Skeletal muscle satellite cell (primary cell): ENCODE measurements around the gene PNMA8A.

ENCODE experiments used
- H3K27me3 ChIP-seq: 2 replicates; pipeline ENCODE4 v1.7.0; 2013; ENCODE audit warnings: low read length; ENCODE audit not compliant: control insufficient read depth, insufficient read depth
- H3K36me3 ChIP-seq: 2 replicates; pipeline ENCODE4 v1.7.0; 2013; ENCODE audit warnings: mild to moderate bottlenecking, control low read depth, low read length; ENCODE audit not compliant: insufficient read depth
- H3K4me1 ChIP-seq: 2 replicates; pipeline ENCODE4 v1.7.0; 2013; ENCODE audit warnings: low read length; ENCODE audit not compliant: control insufficient read depth, insufficient read depth
- H3K4me2 ChIP-seq: 2 replicates; pipeline ENCODE4 v1.7.0; 2013; ENCODE audit warnings: mild to moderate bottlenecking, low read length
- H3K4me3 ChIP-seq: 2 replicates; pipeline ENCODE4 v1.7.0; 2013; ENCODE audit warnings: low read length
- H3K9ac ChIP-seq: 2 replicates; pipeline ENCODE4 v1.7.0; 2013; ENCODE audit warnings: mild to moderate bottlenecking, low read depth, low read length, moderate library complexity
- H3K9me3 ChIP-seq: replicated peaks from 2 replicates; pipeline ENCODE4 v1.7.0; 2013; ENCODE audit warnings: mild to moderate bottlenecking, control low read depth, low read length

PNMA8A gene

DNA sequence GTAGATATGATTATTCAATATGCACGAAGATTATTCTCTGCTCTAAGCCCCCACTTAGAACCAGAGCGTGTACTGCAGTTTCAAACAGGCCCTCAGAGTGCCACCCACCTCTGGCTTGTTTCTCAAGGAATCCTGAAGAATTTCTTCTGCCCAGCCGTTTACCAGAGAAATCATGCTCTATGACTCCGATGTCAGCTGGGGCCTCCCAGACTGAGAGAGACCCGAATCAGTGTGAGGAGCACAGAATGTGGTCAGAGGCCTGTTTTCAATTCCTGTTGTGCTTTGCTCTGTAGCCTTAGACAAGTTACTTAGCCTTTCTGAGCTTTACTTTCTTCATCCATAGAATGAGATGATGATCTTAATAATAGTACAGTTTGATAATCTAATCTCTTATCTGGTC, 48.2 kb downstream of the PNMA8A start:
- Histone ChIP-seq H3K27me3 (peaks cover 2% of the 10 kb centered on the region), H3K4me3 (no peak overlapping the region), H3K4me1 (peaks cover 4% of the 10 kb centered on the region), H3K36me3 (no peaks in the 10 kb centered on the region), H3K9ac (no peak overlapping the region), H3K4me2 (no peak overlapping the region), H3K9me3 (no peaks in the 10 kb centered on the region)

DNA sequence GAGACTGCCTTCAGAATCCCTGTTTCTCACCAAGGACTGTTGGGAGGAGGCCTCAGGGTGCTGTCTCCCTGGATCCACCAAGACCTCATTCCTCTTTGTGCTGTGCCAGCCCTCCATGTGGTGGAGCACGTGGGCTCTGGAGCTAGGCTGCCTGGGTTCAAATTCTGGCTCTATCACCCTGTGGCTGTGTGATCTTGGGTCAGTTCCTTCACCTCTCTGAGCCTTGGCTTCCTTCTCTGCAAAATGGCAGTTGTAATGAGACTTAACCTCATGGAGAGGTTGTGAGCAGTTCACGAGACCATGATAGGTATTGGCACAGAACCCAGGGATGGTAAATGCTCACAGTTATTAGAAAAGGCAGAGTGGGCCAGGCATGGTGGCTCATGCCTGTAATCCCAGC, 49.0 kb downstream of the PNMA8A start:
- no peak overlapping the region for H3K4me3 ChIP-seq
- H3K9me3 ChIP-seq: no peaks in the 10 kb centered on the region
- H3K4me1 ChIP-seq: peaks cover 4% of the 10 kb centered on the region
- no peak overlapping the region for H3K4me2 ChIP-seq
- H3K27me3 ChIP-seq: no peaks in the 10 kb centered on the region
- H3K9ac ChIP-seq: no peak overlapping the region
- no peaks in the 10 kb centered on the region for H3K36me3 ChIP-seq

DNA sequence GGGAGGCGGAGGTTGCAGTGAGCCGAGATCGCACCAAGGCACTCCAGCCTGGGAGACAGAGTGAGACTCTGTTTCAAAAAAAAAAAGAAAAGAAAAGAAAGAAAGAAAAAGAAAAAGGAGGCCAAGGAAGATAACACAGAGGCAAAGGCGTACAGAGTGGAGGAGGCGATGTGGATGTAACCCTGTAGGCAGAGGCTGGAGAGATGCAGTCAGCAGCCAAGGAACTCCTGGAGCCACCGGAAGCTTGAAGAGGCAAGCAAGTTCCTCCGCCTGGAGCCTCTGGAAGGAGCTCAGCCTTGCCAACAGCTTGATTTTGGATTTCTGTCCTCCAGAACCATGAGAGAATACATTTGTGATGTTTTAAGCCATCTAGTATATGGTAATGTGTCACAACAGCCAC, 51.3 kb downstream of the PNMA8A start:
- H3K4me3 ChIP-seq: no peak overlapping the region
- H3K27me3 ChIP-seq: no peaks in the 10 kb centered on the region
- no peak overlapping the region for H3K4me2 ChIP-seq

More for the DNA sequence above, 51.3 kb downstream of the PNMA8A start:
- Histone ChIP-seq H3K4me1 (peaks cover 10% of the 10 kb centered on the region), H3K36me3 (no peaks in the 10 kb centered on the region), H3K9ac (no peak overlapping the region), H3K9me3 (no peaks in the 10 kb centered on the region)
